H9 (cell line): ENCODE data around the gene CRAT. TPM values are rescaled to one million over a fixed set of nuclear protein-coding genes. Genes with fewer than 3 reads are reported as not detected.

Source experiments
- DNase-seq: peaks from one replicate; pipeline ENCODE4 v3.0.0-alpha.2; 2017
- H2AFZ ChIP-seq: one replicate; pipeline ENCODE4 v1.6.1; 2013; ENCODE audit warnings: mild to moderate bottlenecking, low read length, control low read depth, moderate library complexity
- H2AK5ac ChIP-seq: 2 replicates; pipeline ENCODE4 v1.6.1; 2013; ENCODE audit warnings: low read length, control low read depth, mixed read lengths; ENCODE audit not compliant: insufficient read length
- H2BK120ac ChIP-seq: one replicate; pipeline ENCODE4 v1.6.1; 2013; ENCODE audit warnings: low read depth, mild to moderate bottlenecking, low read length, control low read depth, inconsistent platforms; ENCODE audit not compliant: poor library complexity, severe bottlenecking
- H2BK12ac ChIP-seq: 2 replicates; pipeline ENCODE4 v1.6.1; 2013; ENCODE audit warnings: low read length, control low read depth, mixed read lengths, low read depth; ENCODE audit not compliant: insufficient read length
- H2BK15ac ChIP-seq: 2 replicates; pipeline ENCODE4 v1.6.1; 2013; ENCODE audit warnings: low read depth, low read length, control low read depth
- H2BK20ac ChIP-seq: one replicate; pipeline ENCODE4 v1.6.1; 2013; ENCODE audit warnings: low read depth, mild to moderate bottlenecking, low read length, control low read depth, inconsistent platforms; ENCODE audit not compliant: poor library complexity, severe bottlenecking
- H2BK5ac ChIP-seq: 2 replicates; pipeline ENCODE4 v1.6.1; 2013; ENCODE audit warnings: low read length, control low read depth, mixed read lengths; ENCODE audit not compliant: insufficient read length
- H3K14ac ChIP-seq: 2 replicates; pipeline ENCODE4 v1.6.1; 2013; ENCODE audit warnings: low read length, control low read depth; ENCODE audit not compliant: insufficient read depth
- H3K18ac ChIP-seq: 2 replicates; pipeline ENCODE4 v1.6.1; 2013; ENCODE audit warnings: low read depth, mild to moderate bottlenecking, mixed read lengths, low read length, control low read depth; ENCODE audit not compliant: insufficient read length
- H3K23ac ChIP-seq: 2 replicates; pipeline ENCODE4 v1.6.1; 2013; ENCODE audit warnings: low read length, control low read depth, mixed read lengths, low read depth; ENCODE audit not compliant: insufficient read length
- H3K23me2 ChIP-seq: 2 replicates; pipeline ENCODE4 v1.6.1; 2013; ENCODE audit warnings: low read depth, mild to moderate bottlenecking, mixed read lengths, low read length, control low read depth; ENCODE audit not compliant: insufficient read length, poor library complexity, severe bottlenecking
- H3K27ac ChIP-seq: 2 replicates; pipeline ENCODE4 v1.5.1; 2013; ENCODE audit warnings: low read length, control low read depth, mixed read lengths, low read depth; ENCODE audit not compliant: insufficient read length
- H3K27me3 ChIP-seq: 2 replicates; pipeline ENCODE4 v1.6.1; 2013; ENCODE audit warnings: low read length, control low read depth, inconsistent platforms; ENCODE audit not compliant: insufficient read depth
- H3K4ac ChIP-seq: 2 replicates; pipeline ENCODE4 v1.6.1; 2013; ENCODE audit warnings: low read depth, mild to moderate bottlenecking, control low read depth, inconsistent platforms, low read length, moderate library complexity
- H3K4me1 ChIP-seq: 2 replicates; pipeline ENCODE4 v1.6.1; 2013; ENCODE audit warnings: low read length, control low read depth, inconsistent platforms; ENCODE audit not compliant: insufficient read depth
- H3K4me2 ChIP-seq: 2 replicates; pipeline ENCODE4 v1.6.1; 2013; ENCODE audit warnings: low read length, control low read depth, mixed read lengths; ENCODE audit not compliant: insufficient read length, insufficient read depth
- H3K56ac ChIP-seq: 2 replicates; pipeline ENCODE4 v1.6.1; 2013; ENCODE audit warnings: low read depth, mild to moderate bottlenecking, mixed read lengths, low read length, control low read depth; ENCODE audit not compliant: insufficient read length
- H3K79me1 ChIP-seq: 2 replicates; pipeline ENCODE4 v1.6.1; 2013; ENCODE audit warnings: low read depth, mild to moderate bottlenecking, moderate library complexity, low read length, control low read depth, inconsistent platforms; ENCODE audit not compliant: insufficient read depth, poor library complexity, severe bottlenecking
- H3K79me2 ChIP-seq: 2 replicates; pipeline ENCODE4 v1.6.1; 2013; ENCODE audit warnings: low read length, control low read depth, inconsistent platforms; ENCODE audit not compliant: insufficient read depth
- H3K9ac ChIP-seq: 2 replicates; pipeline ENCODE4 v1.6.1; 2013; ENCODE audit warnings: low read length, control low read depth, mixed read lengths; ENCODE audit not compliant: insufficient read length; ENCODE audit errors: extremely low read depth
- H3K9me3 ChIP-seq: one replicate; pipeline ENCODE4 v1.6.1; 2013; ENCODE audit warnings: low read depth, low read length, inconsistent platforms; ENCODE audit not compliant: control insufficient read depth
- H3T11ph ChIP-seq: one replicate; pipeline ENCODE4 v1.6.1; 2013; ENCODE audit warnings: mild to moderate bottlenecking, low read length, control low read depth, inconsistent platforms
- H4K20me1 ChIP-seq: one replicate; pipeline ENCODE4 v1.6.1; 2013; ENCODE audit not compliant: control insufficient read depth, insufficient read length, insufficient read depth
- H4K5ac ChIP-seq: 2 replicates; pipeline ENCODE4 v1.6.1; 2013; ENCODE audit warnings: low read depth, mild to moderate bottlenecking, mixed read lengths, low read length, control low read depth; ENCODE audit not compliant: insufficient read length
- H4K8ac ChIP-seq: replicated peaks from 2 replicates; pipeline ENCODE4 v1.6.1; 2013; ENCODE audit warnings: low read length, control low read depth, mixed read lengths, low read depth; ENCODE audit not compliant: insufficient read length
- H4K91ac ChIP-seq: 2 replicates; pipeline ENCODE4 v1.6.1; 2013; ENCODE audit warnings: low read depth, mild to moderate bottlenecking, moderate library complexity, mixed read lengths, low read length, control low read depth; ENCODE audit not compliant: insufficient read length
- H3K27ac Mint-ChIP-seq, 3 experiments: 2 replicates in 2 of 3; 3 replicates in 1 of 3; pipeline ENCODE4 v1.8.0; 2020 to 2021; ENCODE audit warnings: mixed read lengths in 3 of 3, mild to moderate bottlenecking in 1 of 3, moderate library complexity in 1 of 3
- H3K27me3 Mint-ChIP-seq: 2 replicates; pipeline ENCODE4 v1.8.0; 2021; ENCODE audit warnings: low read depth, mild to moderate bottlenecking, moderate library complexity, mixed read lengths
- H3K36me3 Mint-ChIP-seq, 3 experiments: 2 replicates in 2 of 3; 3 replicates in 1 of 3; pipeline ENCODE4 v1.8.0; 2020 to 2021; ENCODE audit warnings: low read depth in 3 of 3, mixed read lengths in 3 of 3; ENCODE audit not compliant: insufficient read depth in 1 of 3
- H3K4me1 Mint-ChIP-seq, 2 experiments: 2 replicates each; pipeline ENCODE4 v1.8.0; 2020; ENCODE audit warnings: mixed read lengths in 2 of 2
- H3K4me3 Mint-ChIP-seq, 2 experiments: 2 replicates in 1 of 2; 3 replicates in 1 of 2; pipeline ENCODE4 v1.8.0; 2020 to 2021; ENCODE audit warnings: mild to moderate bottlenecking in 2 of 2, mixed read lengths in 2 of 2, moderate library complexity in 1 of 2
- H3K9me3 Mint-ChIP-seq, 2 experiments: 2 replicates in 1 of 2; 3 replicates in 1 of 2; pipeline ENCODE4 v1.8.0; 2020; ENCODE audit warnings: mild to moderate bottlenecking in 2 of 2, mixed read lengths in 2 of 2, moderate library complexity in 1 of 2
- WGBS: extraction: QIAGEN DNeasy Blood & Tissue Kit; methylation state at CpG from one replicate; pipeline ENCODE4 v1.1.7; 2013; ENCODE audit warnings: missing lambda C conversion rate, low lambda C conversion rate, mixed read lengths; ENCODE audit not compliant: insufficient read length; ENCODE audit errors: extremely low coverage; 5-methylcytosine and 5-hydroxymethylcytosine counted together
- total RNA-seq: library from RNA; stranded (reverse); gene quantifications from 2 replicates; pipeline ENCODE4 v1.2.1, GENCODE V29; 2021
- TF ChIP-seq, protein P1 (sequence below): fragments of 200-600 bp; sonication (generic); conservative IDR thresholded peaks from 3 replicates; pipeline ENCODE4 v1.8.0; 2021; ENCODE audit warnings: antibody characterized with exemption, mild to moderate bottlenecking

The CRAT gene
- total RNA-seq, 1 experiment from 2014 or later: 15.0 TPM

DNA sequence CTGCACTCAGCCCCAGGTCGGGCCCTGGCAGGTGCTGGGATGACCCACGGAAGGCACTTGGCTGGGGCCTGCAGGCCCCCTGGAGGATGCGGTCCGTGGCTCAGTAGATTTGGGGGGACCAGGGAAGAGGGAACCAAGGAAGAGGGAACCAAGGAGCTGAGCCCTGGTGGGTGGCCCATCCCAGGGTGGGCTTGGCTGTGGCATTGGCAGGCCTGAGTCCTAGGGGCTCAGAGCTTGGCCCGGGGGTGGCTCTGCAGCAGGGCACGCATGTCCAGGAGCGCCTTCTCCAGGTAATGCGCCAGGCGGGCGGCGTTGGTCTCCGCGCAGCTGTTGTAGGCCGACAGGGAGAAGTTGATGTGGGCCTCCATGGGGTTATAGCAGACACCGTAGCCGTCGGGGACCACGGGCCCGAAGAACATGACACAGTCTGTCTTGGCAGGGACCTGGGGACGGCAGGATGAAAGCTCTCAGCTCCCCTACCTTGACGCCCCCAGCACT, 15.4 kb downstream of the CRAT start:
- Histone ChIP-seq H3K27me3 (no peaks in the 10 kb centered on the region), H3K14ac (no peak overlapping the region; the same call in 1 of the 2 replicates), H4K5ac (no peak overlapping the region), H3K56ac (no peak overlapping the region), H2AK5ac (no peak overlapping the region), H3K23ac (no peak overlapping the region), H3K9me3 (no peaks in the 10 kb centered on the region), H2BK120ac (no peak overlapping the region), H3K4me2 (no peak overlapping the region), H3K79me1 (no peaks in the 10 kb centered on the region), H2BK20ac (no peak overlapping the region), H3K18ac (no peak overlapping the region), H3K79me2 (no peaks in the 10 kb centered on the region), H3K27ac (no peak overlapping the region), H3K23me2 (no peaks in the 10 kb centered on the region), H3T11ph (no peak overlapping the region), H3K4me1 (no peaks in the 10 kb centered on the region), H2BK15ac (no peak overlapping the region), H4K8ac (no peak overlapping the region), H4K91ac (no peak overlapping the region), H3K9ac (no peak overlapping the region), H2AFZ (no peak overlapping the region), H4K20me1 (no peaks in the 10 kb centered on the region), H2BK12ac (no peak overlapping the region), H3K4ac (no peak overlapping the region), H2BK5ac (no peak overlapping the region)
- H3K27ac Mint-ChIP-seq: peak overlapping the region in 1 of 3 experiments; percentile 79; a peak in 1 of 7 replicates
- no peak for DNase-seq
- no peak overlapping the region for H3K4me3 Mint-ChIP-seq
- peaks cover 2 to 12% (median 3%) of the 10 kb centered on the region in 3 experiments; a peak in 4 of 7 replicates for H3K36me3 Mint-ChIP-seq
- H3K9me3 Mint-ChIP-seq: no peaks in the 10 kb centered on the region
- H3K27me3 Mint-ChIP-seq: no peaks in the 10 kb centered on the region
- no peaks in the 10 kb centered on the region for H3K4me1 Mint-ChIP-seq
- no CpG with 5 or more reads among the region's 21 CpGs for WGBS
- TF ChIP-seq, protein P1, sequence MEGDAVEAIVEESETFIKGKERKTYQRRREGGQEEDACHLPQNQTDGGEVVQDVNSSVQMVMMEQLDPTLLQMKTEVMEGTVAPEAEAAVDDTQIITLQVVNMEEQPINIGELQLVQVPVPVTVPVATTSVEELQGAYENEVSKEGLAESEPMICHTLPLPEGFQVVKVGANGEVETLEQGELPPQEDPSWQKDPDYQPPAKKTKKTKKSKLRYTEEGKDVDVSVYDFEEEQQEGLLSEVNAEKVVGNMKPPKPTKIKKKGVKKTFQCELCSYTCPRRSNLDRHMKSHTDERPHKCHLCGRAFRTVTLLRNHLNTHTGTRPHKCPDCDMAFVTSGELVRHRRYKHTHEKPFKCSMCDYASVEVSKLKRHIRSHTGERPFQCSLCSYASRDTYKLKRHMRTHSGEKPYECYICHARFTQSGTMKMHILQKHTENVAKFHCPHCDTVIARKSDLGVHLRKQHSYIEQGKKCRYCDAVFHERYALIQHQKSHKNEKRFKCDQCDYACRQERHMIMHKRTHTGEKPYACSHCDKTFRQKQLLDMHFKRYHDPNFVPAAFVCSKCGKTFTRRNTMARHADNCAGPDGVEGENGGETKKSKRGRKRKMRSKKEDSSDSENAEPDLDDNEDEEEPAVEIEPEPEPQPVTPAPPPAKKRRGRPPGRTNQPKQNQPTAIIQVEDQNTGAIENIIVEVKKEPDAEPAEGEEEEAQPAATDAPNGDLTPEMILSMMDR: no peak
